GM12865 (cell line): ENCODE results near the gene DGKI.

Source experiments
- DNase-seq: peaks from one replicate; pipeline ENCODE4 v3.0.0; 2010; ENCODE audit warnings: low read depth
- H3K4me3 ChIP-seq: 2 replicates; pipeline ENCODE4 v1.5.1; 2011; ENCODE audit warnings: mild to moderate bottlenecking, low read depth, low read length, control low read depth
- TF ChIP-seq, protein P1 (sequence below): IDR thresholded peaks from 2 replicates; pipeline ENCODE4 v1.5.1; 2011; ENCODE audit warnings: low read length, control low read depth, low read depth, inconsistent platforms; ENCODE audit not compliant: insufficient read depth; ENCODE audit errors: missing control alignments

Gene DGKI

GRCh38 chr7:137871170-137871915, 24.6 kb upstream of the DGKI start:
- DNase-seq, result no peak
- no peak overlapping the region for H3K4me3 ChIP-seq
- TF ChIP-seq, protein P1, sequence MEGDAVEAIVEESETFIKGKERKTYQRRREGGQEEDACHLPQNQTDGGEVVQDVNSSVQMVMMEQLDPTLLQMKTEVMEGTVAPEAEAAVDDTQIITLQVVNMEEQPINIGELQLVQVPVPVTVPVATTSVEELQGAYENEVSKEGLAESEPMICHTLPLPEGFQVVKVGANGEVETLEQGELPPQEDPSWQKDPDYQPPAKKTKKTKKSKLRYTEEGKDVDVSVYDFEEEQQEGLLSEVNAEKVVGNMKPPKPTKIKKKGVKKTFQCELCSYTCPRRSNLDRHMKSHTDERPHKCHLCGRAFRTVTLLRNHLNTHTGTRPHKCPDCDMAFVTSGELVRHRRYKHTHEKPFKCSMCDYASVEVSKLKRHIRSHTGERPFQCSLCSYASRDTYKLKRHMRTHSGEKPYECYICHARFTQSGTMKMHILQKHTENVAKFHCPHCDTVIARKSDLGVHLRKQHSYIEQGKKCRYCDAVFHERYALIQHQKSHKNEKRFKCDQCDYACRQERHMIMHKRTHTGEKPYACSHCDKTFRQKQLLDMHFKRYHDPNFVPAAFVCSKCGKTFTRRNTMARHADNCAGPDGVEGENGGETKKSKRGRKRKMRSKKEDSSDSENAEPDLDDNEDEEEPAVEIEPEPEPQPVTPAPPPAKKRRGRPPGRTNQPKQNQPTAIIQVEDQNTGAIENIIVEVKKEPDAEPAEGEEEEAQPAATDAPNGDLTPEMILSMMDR, result no peak

DNA sequence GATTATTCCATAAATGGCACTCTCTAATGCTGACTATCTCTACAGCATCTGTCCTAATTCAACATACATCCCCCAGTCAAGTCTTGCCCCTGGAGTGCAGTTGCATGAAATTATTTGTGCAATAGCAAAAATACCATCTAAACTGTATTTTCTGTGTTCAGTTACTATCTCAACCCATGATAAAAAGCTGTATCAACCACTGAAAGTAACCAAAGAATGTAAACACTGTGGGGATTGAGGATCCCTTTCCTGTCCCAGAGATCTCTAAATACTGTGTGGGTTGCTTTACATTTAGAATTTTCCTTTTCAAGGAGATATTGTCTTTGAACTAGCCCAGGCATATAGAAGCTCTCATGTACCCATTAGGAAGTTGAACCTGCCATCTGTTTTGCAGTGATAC, 23.9 kb upstream of the DGKI start:
- DNase-seq, result no peak
- TF ChIP-seq, protein P1, result no peak
- no peak overlapping the region for H3K4me3 ChIP-seq

DNA sequence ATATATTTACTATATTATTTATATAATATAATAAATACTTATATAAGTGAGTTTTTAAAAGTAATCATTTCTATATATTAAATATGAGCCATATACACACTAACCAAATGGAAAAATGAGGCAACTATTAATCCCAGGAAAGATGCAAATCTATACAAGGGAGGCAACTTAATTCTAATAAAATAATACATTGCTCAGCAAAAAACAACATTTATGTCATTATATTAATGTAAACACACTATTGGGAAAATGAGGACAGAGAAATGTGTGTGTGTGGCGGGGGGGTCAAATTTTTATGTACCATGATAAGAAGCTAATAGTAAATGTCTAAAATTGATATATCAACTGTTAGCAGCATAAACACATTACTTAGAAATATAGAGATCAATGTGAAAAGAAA, 23.3 kb upstream of the DGKI start:
- TF ChIP-seq, protein P1, result no peak
- no peak overlapping the region for H3K4me3 ChIP-seq
- no peak for DNase-seq

DNA sequence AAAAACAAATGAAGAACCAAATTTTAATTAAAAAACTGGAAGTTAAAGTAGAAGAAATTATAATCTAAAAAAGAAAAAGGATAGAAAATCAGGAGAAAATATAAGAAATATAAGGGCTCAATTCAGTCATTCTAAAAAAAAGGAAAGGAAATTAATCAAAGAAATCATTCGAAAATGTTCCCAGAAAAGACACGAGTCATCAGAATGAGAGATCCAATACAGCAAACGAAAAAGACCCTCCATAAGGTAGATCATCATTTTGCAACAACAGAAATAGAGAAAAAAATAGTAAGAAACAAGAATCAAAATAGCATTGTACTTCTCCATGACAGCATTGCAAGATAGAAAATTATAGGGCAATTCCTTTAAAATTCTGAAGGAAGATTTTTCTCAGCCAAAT, 22.5 kb upstream of the DGKI start:
- DNase-seq, result no peak
- TF ChIP-seq, protein P1, result no peak
- no peak overlapping the region for H3K4me3 ChIP-seq

GRCh38 chr7:137867289-137867688, 20.5 kb upstream of the DGKI start:
- TF ChIP-seq, protein P1, result no peak
- DNase-seq, result no peak
- no peak overlapping the region for H3K4me3 ChIP-seq

- TF ChIP-seq, protein P1, result no peak
- H3K4me3 ChIP-seq, result no peak overlapping the region
- DNase-seq, result no peak
These were observed 19.0 kb upstream of the DGKI start for GRCh38 chr7:137865764-137866163.

DNA sequence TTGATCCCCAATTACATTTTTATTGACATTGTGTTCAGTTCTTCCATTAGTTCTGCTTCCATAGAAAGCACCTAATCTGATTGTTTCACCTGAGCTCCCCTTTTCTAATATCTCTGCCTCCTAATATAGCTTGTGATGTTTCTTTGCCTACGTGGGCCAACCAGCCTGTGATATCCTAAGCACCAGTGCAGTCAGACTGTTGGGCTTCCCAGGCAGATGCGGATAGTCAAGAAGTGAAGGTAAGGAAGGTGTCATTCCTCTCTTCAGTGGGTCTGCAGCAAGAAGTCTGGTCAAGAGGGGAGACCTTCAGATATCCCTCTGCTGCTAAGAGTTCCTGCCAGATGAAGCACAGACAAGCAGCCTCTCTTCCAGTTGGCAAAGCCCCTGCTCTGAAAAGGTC, 16.2 kb upstream of the DGKI start:
- TF ChIP-seq, protein P1, result no peak
- no peak overlapping the region for H3K4me3 ChIP-seq
- DNase-seq, result no peak
